Activated naive CD8-positive, alpha-beta T cell treated with anti-CD3 and anti-CD28 coated beads, Interleukin-2, amount 50 U/mL, for 24 hours (primary cell): ENCODE data around the gene FGGY.

ENCODE experiments used
- ATAC-seq: fragments of 150-1000 bp; cut with Tn5 transposase; one replicate; pipeline ENCODE4 v1.10.0; 2021
- DNase-seq: peaks from one replicate; pipeline ENCODE4 v3.0.0; 2021
- H3K27ac Mint-ChIP-seq: one replicate; pipeline ENCODE4 v1.8.0; 2021; ENCODE audit warnings: mild to moderate bottlenecking, mixed read lengths
- H3K27me3 Mint-ChIP-seq: one replicate; pipeline ENCODE4 v1.8.0; 2021; ENCODE audit warnings: mixed read lengths
- H3K36me3 Mint-ChIP-seq: one replicate; pipeline ENCODE4 v1.8.0; 2021; ENCODE audit warnings: low read depth, mixed read lengths
- H3K4me1 Mint-ChIP-seq: one replicate; pipeline ENCODE4 v1.8.0; 2021; ENCODE audit warnings: mixed read lengths
- H3K4me3 Mint-ChIP-seq: one replicate; pipeline ENCODE4 v1.8.0; 2021; ENCODE audit warnings: mild to moderate bottlenecking, moderate library complexity, mixed read lengths
- H3K9me3 Mint-ChIP-seq: one replicate; pipeline ENCODE4 v1.8.0; 2021; ENCODE audit warnings: mixed read lengths

Gene FGGY

GRCh38 chr1:59671066-59671952 lies 374.4 kb downstream of the FGGY start:
- ATAC-seq (no peak), DNase-seq (no peak)
- Mint-ChIP-seq H3K9me3 (no peaks in the 10 kb centered on the region), H3K36me3 (no peaks in the 10 kb centered on the region), H3K4me1 (peaks cover 13% of the 10 kb centered on the region), H3K27ac (no peak overlapping the region), H3K4me3 (no peak overlapping the region), H3K27me3 (no peaks in the 10 kb centered on the region)

DNA sequence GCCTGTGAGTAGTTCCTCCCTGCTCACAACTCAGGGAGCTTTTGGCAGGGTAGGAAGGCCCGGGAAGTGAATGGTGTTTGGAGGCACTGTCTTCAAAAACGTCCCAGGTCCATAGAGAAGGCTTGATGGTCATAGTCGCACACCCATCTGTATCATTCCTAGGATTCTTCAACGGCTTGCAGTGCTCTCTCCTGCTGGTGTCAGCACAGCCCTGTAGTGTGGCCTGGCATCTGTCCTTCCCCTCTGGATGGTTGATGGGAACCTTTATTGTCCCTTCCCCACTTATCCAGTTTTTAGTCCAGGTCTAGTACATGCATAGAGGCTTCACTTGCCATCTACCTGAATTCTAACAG lies 375.0 kb downstream of the FGGY start:
- ATAC-seq, result no peak
- Mint-ChIP-seq H3K9me3 (no peaks in the 10 kb centered on the region), H3K27ac (no peak overlapping the region), H3K36me3 (no peaks in the 10 kb centered on the region), H3K4me3 (no peak overlapping the region), H3K27me3 (no peaks in the 10 kb centered on the region), H3K4me1 (peaks cover 13% of the 10 kb centered on the region)
- no peak for DNase-seq

- Mint-ChIP-seq H3K9me3 (no peaks in the 10 kb centered on the region), H3K4me1 (peaks cover 13% of the 10 kb centered on the region), H3K27me3 (no peaks in the 10 kb centered on the region), H3K36me3 (no peaks in the 10 kb centered on the region), H3K27ac (no peak overlapping the region), H3K4me3 (no peak overlapping the region)
- DNase-seq (no peak), ATAC-seq (peak; percentile 73)
Measured at GRCh38 chr1:59672851-59673572, 376.1 kb downstream of the FGGY start.

DNA sequence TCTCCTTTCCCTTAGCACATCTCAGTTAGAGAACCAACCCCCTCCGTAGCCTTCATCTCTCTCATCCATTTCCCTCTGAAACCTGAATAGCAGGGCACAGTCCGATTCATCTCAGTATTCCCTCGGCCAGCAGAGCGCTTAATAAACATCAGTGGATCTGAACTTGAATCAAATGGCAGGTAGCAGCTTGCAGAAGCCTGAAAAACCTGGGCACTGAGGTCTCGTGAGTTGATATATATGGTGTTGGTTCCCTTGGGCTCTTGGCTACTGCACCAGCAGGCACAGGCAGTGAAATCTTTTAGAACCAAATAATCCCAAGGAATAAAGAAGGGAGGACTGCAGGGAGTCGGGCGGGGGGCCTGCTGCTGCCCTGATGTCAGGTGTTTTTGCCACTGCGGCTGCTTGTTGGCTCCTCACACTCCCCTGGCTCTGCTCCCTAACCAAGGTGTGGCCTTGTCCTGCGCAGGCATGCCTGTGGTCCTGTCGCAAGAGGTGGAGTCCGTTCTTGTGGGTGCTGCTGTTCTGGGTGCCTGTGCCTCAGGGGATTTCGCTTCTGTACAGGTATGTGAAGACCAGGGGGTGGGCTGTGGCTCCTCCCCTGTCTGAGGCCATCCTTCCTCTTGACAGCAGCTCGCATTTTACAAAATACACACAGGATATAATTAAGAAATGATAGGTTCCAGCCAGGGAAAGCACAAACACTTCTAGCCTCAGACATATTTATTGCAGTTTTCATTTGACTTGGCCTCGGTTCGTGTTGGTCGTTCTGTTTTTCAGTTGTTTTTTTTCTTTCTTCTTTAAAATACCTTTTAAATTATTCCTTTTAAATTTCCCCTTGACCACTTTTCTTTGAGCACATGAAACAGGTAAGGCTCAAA lies 376.9 kb downstream of the FGGY start:
- no peaks in the 10 kb centered on the region for H3K27me3 Mint-ChIP-seq
- no peak overlapping the region for H3K4me3 Mint-ChIP-seq
- ATAC-seq (no peak), DNase-seq (no peak)
- H3K9me3 Mint-ChIP-seq, result no peaks in the 10 kb centered on the region
- peaks cover 13% of the 10 kb centered on the region for H3K4me1 Mint-ChIP-seq
- H3K36me3 Mint-ChIP-seq, result no peaks in the 10 kb centered on the region
- no peak overlapping the region for H3K27ac Mint-ChIP-seq

- Mint-ChIP-seq H3K36me3 (no peaks in the 10 kb centered on the region), H3K4me1 (peaks cover 13% of the 10 kb centered on the region), H3K4me3 (no peak overlapping the region), H3K9me3 (no peaks in the 10 kb centered on the region), H3K27ac (no peak overlapping the region), H3K27me3 (no peaks in the 10 kb centered on the region)
- DNase-seq (no peak), ATAC-seq (no peak)
Measured at GRCh38 chr1:59674595-59674994, 377.7 kb downstream of the FGGY start.

DNA sequence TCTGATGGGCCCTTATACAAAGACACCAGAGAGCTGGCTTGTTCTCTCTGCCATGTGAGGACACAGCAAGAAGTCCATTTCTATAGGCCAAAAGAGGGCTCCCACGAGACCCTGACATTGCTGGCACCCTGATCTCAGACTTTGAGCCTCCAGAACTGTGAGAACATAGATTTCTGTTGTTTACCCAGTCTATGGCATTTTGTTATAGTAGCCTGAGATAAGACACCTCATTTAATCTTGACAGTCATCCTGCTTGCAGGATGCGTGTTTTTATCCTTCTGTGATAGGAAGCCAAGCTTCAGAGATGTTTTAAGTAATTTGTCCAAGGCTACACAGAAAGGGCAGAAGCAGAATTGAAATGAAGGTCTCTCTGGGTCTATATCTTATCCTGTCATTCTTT lies 379.0 kb downstream of the FGGY start:
- no peaks in the 10 kb centered on the region for H3K9me3 Mint-ChIP-seq
- peaks cover 13% of the 10 kb centered on the region for H3K4me1 Mint-ChIP-seq
- ATAC-seq (no peak), DNase-seq (no peak)
- H3K27me3 Mint-ChIP-seq, result no peaks in the 10 kb centered on the region
- no peak overlapping the region for H3K4me3 Mint-ChIP-seq
- no peaks in the 10 kb centered on the region for H3K36me3 Mint-ChIP-seq
- H3K27ac Mint-ChIP-seq, result no peak overlapping the region

DNA sequence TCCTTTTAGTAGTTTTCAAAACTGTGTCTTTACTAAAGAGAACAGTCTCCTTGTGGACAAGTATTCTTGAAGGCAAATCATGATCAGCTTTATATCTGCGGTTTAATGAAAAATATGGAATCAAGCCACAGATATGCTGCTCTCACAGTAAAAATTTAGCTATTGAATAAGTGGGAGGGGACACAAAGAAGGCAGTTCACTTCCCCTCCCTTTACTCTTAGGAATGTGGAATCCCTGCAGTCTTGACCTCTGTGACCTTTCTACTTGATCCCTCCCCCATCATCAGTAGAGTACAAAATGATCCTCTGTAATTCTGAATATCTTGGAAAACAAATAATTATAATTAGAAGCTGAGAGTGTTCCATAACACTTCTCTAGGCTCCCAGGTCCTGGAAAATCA lies 381.1 kb downstream of the FGGY start:
- H3K36me3 Mint-ChIP-seq, result no peaks in the 10 kb centered on the region
- H3K4me1 Mint-ChIP-seq, result peaks cover 11% of the 10 kb centered on the region
- ATAC-seq (no peak), DNase-seq (no peak)
- H3K9me3 Mint-ChIP-seq, result no peaks in the 10 kb centered on the region
- H3K27ac Mint-ChIP-seq, result no peak overlapping the region
- H3K4me3 Mint-ChIP-seq, result no peak overlapping the region
- no peaks in the 10 kb centered on the region for H3K27me3 Mint-ChIP-seq

DNA sequence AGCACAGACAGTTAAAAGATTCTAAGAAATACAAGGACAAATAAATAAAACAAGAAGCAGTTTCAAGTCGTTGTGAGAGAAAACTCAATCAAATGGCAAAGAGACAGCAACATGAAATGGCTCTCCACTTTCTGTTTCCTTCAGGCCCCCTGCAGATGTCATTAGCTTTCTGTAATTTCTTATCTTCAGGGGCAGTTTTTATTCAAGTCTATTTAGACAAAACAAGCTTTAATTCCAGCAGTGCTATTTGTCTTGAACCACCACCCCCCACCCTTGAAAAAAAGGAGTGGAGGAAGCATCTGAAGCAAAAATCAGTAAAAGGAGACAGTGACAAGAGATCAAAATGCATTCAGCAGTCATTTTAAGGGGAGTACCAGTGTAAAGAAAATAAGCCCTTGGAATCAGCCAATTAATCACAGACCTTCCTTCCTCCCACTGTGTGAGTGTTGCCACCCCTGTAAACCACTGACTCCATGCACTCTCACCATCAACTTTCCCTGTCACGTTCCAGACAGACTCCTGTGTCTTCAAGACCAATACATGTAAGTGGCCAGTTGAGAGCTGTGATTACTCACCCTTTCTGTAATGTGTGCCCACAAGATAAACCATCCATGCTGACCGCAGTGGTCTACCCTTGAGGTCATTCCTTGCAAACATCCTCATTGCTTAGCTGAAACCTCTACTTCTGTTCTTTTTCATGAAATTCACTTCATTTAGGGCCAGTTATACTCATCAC lies 381.8 kb downstream of the FGGY start:
- H3K36me3 Mint-ChIP-seq, result no peaks in the 10 kb centered on the region
- no peak for ATAC-seq
- no peak for DNase-seq
- peaks cover 5% of the 10 kb centered on the region for H3K4me1 Mint-ChIP-seq
- H3K27me3 Mint-ChIP-seq, result no peaks in the 10 kb centered on the region
- H3K4me3 Mint-ChIP-seq, result no peak overlapping the region
- no peak overlapping the region for H3K27ac Mint-ChIP-seq
- no peaks in the 10 kb centered on the region for H3K9me3 Mint-ChIP-seq

GRCh38 chr1:59680044-59680443 lies 383.1 kb downstream of the FGGY start:
- no peaks in the 10 kb centered on the region for H3K4me1 Mint-ChIP-seq
- H3K4me3 Mint-ChIP-seq, result no peak overlapping the region
- H3K27me3 Mint-ChIP-seq, result no peaks in the 10 kb centered on the region
- ATAC-seq (no peak), DNase-seq (no peak)
- no peaks in the 10 kb centered on the region for H3K36me3 Mint-ChIP-seq
- H3K9me3 Mint-ChIP-seq, result no peaks in the 10 kb centered on the region
- no peak overlapping the region for H3K27ac Mint-ChIP-seq

DNA sequence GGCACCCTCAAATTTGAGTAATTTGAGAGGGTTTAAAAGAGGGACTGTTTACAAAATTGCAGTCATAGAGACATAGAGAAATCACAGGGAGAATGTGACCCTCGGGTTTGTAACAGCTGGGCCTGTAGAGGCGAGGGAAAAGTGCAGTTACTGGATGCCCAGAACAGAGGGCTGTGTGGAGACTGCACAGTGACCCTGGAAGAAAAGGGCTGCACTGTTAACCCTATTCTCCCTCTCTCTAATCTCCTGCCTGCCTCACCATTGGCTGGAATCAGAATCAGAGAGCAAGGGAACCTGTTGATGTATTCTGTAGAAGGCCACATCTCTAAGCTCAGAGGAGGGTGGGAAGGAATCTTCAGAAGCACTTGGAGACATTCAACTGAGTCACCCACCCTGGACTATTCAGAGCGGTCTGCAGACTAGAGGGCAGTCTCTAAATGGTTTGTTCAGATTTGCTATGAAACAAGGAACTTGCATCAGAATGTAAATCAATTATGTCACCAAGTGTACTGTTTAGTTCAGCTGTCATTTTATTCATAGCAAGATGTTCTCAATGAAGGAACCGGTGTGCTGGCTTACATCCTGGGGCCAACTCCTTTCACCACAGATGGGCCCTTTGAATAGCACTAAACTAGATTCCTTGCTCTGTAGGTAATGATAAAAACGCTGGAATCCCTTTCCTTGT lies 385.6 kb downstream of the FGGY start:
- ATAC-seq (no peak), DNase-seq (no peak)
- Mint-ChIP-seq H3K4me3 (no peak overlapping the region), H3K4me1 (no peaks in the 10 kb centered on the region), H3K9me3 (no peaks in the 10 kb centered on the region), H3K27me3 (no peaks in the 10 kb centered on the region), H3K27ac (no peak overlapping the region), H3K36me3 (no peaks in the 10 kb centered on the region)

- DNase-seq (no peak), ATAC-seq (no peak)
- no peaks in the 10 kb centered on the region for H3K27me3 Mint-ChIP-seq
- H3K27ac Mint-ChIP-seq, result no peak overlapping the region
- H3K36me3 Mint-ChIP-seq, result no peaks in the 10 kb centered on the region
- no peaks in the 10 kb centered on the region for H3K9me3 Mint-ChIP-seq
- H3K4me3 Mint-ChIP-seq, result no peak overlapping the region
- H3K4me1 Mint-ChIP-seq, result no peaks in the 10 kb centered on the region
Measured at GRCh38 chr1:59683197-59683596, 386.3 kb downstream of the FGGY start.

DNA sequence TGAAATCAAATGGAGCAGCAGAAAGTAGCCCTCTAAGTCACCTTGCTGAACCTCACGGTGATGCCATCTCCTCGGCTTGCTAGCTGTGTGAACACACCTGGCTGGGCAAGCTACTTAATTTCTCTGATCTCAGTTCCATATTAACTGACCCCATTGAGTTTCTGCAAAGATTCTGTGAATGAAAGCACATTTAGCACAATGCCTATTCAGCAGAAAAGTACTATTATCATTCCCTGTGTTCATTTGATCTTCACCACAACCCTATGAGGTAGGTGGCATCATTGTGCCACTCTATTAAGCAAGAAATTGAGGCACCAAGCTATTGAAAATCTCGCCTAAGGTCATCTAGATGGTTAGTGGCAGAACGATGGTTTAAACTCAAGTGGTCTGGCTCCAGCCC lies 387.8 kb downstream of the FGGY start:
- Mint-ChIP-seq H3K4me1 (no peaks in the 10 kb centered on the region), H3K36me3 (no peaks in the 10 kb centered on the region), H3K27me3 (no peaks in the 10 kb centered on the region), H3K9me3 (no peaks in the 10 kb centered on the region), H3K27ac (no peak overlapping the region), H3K4me3 (no peak overlapping the region)
- ATAC-seq, result no peak
- no peak for DNase-seq

- Mint-ChIP-seq H3K27me3 (no peaks in the 10 kb centered on the region), H3K4me1 (no peaks in the 10 kb centered on the region), H3K36me3 (no peaks in the 10 kb centered on the region), H3K27ac (no peak overlapping the region), H3K9me3 (no peaks in the 10 kb centered on the region), H3K4me3 (no peak overlapping the region)
- ATAC-seq, result no peak
- DNase-seq, result no peak
Measured at GRCh38 chr1:59685101-59685500, 388.2 kb downstream of the FGGY start.

GRCh38 chr1:59685666-59686065 lies 388.8 kb downstream of the FGGY start:
- Mint-ChIP-seq H3K4me1 (no peaks in the 10 kb centered on the region), H3K4me3 (no peak overlapping the region), H3K27me3 (no peaks in the 10 kb centered on the region), H3K9me3 (no peaks in the 10 kb centered on the region), H3K27ac (no peak overlapping the region), H3K36me3 (no peaks in the 10 kb centered on the region)
- DNase-seq (no peak), ATAC-seq (no peak)
